HG03457 (cell line): ENCODE results near the gene TXNDC12.
"Not testable (repeated sequence)": the region's sequence is repeated elsewhere in the genome, so short reads cannot be mapped to it uniquely, and the experiment has no call there.

ENCODE experiments used
- ATAC-seq: cut with Tn5 transposase; IDR thresholded peaks from one replicate; pipeline ENCODE4 v1.9.1; 2021; ENCODE audit warnings: moderate number of reproducible peaks; ENCODE audit not compliant: unreplicated experiment

Gene TXNDC12

DNA sequence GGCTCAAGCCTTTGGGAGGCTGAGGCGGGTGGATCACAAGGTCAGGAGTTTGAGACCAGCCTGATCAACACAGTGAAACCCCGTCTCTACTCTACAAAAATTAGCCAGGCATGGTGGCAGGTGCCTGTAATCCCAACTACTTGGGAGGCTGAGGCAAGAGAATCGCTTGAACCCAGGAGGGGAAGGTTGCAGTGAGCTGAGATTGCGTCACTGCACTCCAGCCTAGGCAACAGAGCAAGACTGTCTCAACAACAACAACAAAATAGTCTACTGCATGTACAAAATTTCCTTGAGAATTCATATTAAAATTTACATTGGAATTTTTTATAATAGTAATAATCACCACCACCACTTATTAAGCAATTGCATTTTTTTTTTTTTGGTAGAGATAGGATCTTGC is 5.7 kb downstream of the TXNDC12 start:
- not testable (repeated sequence) for ATAC-seq

DNA sequence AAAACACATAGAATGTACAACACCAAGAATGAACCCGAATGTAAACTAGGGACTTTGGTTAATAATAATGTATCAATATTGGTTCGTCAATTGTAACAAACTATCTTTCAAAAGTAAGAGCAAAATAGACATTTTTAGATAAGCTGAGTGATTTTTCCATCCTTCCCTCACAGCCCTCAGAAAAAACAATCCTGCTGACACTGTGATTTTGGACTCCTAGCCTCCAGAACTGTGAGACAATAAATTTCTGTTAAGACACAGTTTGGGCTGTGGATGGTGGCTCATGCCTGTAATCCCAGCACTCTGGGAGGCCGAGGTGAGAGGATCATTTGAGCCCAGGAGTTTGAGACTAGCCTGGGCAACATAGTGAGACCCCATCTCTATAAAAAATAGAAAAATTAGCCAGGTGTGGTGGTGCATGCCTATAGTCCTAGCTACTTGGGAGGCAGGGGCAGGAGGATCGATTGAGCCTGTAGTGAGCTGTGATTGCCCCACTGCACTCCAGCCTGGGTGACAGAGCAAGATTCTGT is 9.3 kb downstream of the TXNDC12 start:
- not testable (repeated sequence) for ATAC-seq

- no peak for ATAC-seq
Measured at GRCh38 chr1:52045236-52045635, 9.8 kb downstream of the TXNDC12 start.

DNA sequence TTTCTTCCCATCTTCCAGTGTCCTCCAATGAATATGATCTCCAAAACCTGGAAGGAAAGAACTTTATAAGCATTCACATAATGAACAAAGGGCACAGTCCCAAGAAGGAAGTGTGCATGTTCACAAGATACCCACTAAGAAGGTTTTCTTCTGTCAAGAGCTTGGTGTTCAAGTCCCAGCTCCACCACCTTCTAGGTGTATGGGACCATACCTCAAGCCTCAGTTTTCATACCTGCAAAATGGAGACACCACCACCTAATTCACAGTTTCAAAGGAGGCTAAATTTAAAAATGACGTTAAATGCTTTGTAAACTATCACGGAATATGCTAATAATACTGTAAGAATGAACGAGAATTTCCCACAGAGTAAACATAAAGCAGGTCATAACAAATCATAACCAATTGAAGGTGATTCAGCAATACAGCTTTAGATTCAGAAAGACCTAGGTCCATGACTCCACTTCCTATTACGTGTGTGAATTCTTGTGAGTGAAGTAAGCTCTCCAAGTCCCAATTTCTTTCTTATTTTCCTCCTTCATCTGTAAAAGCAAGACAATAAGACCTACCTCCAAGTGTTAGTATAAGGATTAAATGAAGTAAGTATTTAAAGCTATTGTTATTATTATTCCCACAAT is 13.3 kb downstream of the TXNDC12 start:
- no peak for ATAC-seq

DNA sequence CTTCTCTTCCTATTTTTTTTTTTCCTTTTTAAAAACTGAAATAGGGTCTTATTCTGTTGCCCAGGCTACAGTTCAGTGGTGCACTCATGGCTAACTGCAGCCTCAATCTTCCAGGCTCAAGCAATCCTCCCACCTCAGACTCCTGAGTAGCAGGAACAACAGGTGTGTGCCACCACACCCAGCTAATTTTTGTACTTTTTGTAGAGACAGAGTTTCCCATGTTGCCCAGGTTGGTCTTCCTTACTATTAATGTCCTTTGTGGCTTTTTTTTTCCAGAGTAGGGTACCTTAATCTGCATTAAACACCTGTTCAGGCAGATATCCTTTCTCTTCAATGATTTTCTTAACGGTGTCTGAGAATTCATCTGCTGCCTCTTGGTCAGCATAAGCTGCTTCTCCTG is 17.1 kb downstream of the TXNDC12 start:
- no peak for ATAC-seq

DNA sequence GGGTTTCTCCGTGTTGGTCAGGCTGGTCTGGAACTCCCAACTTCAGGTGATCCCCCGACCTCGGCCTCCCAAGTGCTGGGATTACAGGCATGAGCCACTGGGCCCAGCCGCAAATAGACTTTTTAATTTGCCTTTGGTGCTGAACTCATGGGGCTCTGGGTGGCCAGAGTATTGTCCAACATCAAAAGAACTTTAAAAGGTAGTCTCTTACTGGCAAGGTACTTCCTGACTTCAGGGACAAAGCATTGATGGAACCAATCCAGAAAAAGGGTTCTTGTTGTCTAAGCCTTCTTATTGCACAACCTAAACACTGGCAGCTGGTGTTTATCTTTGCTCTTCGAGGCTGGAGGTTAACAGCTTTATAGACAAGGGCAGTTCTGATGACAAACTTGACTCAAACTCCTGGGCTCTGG is 17.6 kb downstream of the TXNDC12 start:
- no peak for ATAC-seq

GRCh38 chr1:52034050-52034384 is 21.0 kb downstream of the TXNDC12 start:
- no peak for ATAC-seq

DNA sequence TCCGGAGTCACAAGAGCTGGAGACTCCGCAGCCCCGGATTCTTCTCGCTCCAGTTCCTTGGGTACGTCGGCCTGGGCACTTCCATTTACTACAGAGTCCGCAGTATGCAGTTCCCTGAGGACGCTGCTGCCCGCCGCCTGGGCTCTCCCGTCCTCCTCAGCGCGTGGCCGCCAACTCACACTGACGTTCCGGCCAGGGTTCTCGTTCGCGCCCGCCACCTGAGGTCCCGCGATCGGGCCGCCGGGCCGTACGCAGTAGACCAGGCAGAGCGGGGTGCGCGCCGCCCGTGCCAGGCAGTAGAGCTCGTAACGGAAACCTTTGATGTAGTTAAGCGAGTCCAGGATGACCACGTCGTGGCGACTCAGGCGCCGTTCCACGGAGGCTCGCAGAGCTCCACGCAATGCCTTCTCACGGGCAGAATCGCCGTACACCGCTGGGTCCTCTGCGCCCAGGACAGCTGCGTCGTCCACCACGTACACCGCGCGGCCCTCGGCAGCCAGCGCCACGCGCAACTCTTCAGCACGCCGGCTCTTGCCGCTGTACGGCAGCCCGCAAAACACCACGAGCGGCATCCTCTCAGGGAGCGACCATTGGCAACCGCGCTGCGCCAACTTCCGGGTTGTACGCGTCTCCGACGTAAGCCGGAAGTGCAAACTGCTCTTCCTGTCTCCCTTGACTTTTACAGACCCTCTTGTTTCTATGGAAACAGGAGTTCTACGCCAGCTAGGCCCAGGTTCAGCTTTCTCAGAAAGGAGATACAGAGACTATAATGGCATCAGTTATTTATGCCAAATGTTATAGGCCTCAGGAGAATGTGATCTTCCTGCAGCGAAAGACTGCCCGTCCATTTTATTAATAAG is 21.6 kb downstream of the TXNDC12 start, which contains the start of gene KTI12:
KTI12 (minus strand) TSS at position 621 of the 860 bp plus-strand sequence; CDS start at position 572, 49 bp downstream.
- peak; percentile 79 for ATAC-seq

GRCh38 chr1:52032785-52033131 is 22.2 kb downstream of the TXNDC12 start:
- no peak for ATAC-seq

DNA sequence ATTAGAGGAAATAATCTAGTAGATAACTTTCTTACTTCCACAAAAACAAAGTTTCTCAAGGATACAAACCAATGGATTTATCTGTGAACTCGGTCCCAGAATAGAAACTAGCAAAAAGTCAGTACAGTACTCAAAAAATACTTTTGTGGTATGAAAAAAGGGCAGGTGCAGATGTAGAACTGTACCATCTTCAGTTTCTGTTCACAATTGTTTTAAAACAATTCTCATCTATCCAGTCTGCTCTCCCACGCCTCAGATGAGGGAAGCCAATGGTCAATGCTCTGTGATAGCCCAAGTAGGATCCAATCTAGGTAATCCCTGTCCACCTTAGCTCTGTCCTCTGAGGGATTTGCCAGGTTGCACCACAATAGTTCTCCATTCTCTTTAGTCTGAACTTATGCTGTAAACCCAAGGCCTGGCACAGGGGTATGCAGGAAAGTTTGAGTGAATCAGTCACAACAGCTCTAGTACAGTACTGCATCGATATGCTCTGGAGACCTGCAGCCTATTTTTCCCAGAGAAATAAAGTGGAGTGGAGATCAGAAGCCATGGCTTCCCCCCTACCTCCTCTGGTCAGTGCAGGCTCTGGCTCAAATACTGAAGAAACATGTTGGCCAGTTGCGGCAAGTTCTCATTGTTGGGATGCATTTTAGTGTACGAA is 22.7 kb downstream of the TXNDC12 start:
- ATAC-seq = no peak

GRCh38 chr1:52028839-52029238 is 26.2 kb downstream of the TXNDC12 start:
- not testable (repeated sequence) for ATAC-seq

DNA sequence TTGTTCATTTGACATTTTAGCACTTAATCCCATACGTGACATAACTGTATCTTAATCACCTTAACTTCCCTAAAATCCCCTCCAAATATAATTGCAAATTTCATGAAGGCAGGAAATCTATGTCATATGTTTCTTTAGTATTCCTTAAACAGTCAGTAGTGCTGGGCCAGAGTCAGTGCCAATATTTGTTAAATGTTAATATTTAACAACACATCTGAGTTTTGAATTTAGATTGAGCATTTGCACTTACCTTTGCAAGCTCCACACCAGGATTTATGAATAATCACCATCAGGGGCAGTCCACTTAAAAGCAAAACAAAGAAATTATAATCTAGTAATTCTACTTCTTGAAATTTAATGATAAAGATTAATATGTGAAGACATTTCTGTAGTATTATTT is 26.7 kb downstream of the TXNDC12 start:
- ATAC-seq = no peak

GRCh38 chr1:52026278-52026677 is 28.7 kb downstream of the TXNDC12 start:
- ATAC-seq = no peak

DNA sequence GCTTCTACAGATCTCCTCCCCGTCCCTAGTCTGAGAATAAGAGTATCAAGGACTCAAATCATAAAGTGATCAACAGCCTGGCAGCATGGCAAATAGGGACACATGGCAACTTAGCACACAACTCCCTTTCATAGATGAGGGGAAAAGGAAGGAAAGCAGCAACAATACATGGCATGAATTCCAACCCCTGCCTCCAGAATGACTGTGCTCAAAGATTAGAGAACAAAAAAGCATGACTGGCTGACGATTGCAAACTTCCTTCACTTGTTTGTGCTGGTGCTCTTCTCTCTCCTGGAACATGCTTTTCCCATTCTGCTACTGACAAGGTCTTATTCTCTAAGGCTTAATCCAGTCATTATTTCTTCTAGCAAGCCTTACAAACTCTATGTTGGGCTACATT is 32.9 kb downstream of the TXNDC12 start:
- no peak for ATAC-seq

DNA sequence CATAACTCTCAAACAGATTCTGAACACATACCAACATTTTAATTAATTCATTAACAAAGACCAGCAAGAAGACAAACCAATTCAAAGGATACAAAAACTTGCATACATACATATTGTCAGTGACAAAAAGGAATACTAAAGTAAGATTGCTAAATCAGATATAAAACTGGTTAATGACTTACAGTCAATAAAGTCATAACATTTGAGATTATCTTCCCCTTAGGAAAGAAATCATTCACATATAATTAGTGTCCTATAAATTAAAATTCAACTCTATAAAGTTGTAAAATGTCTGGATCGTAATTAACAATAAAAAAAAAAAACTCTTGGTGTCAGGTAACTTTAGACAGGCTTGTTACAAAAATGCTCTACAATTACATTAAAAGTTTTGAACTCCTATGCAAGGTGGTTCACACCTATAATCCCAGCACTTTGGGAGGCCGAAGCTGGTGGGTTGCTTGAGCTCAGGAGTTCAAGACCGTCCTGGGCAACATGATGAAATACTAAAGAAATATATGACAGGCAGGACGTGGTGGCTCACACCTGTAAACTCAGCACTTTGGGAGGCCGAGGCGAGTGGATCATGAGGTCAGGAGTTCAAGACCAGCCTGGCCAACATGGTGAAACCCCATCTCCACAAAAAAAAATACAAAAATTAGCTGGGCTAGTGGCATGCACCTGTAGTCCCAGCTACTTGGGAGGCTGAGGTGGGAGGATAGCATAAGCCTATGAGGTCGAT is 46.8 kb downstream of the TXNDC12 start:
- no peak for ATAC-seq

DNA sequence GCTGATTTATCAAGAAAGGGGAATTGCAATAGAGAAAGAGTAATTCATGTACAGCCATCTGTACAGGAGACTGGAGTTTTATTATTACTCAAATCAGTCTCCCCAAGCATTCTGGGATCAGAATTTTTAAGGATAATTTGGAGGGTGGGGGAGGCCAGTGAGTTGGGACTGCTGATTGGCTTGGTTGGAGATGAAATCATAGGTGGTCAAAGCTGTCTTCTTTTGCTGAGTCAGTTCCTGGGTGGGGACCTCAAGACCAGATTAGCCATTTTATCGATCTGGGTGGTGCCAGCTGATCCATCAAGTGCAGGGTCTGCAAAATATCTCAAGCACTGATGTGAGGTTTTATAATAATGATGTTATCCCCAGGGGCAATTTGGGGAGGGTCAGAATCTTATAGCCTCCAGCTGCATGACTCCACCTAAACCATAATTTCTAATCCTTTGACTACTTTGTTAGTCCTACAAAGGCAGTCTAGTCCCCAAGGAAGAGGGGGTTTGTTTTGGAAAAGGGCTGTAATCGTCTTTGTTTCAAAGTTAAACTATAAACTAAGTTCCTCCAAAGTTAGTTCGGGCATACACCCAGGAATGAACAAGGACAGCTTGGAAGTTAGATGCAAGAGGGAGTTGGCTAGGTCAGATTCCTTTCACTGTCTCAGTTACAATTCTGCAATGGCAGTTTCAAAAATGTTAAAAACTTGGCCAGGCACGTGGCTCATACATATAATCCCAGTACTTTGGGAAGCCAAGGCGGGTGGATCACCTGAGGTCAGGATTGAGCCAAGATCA is 47.6 kb downstream of the TXNDC12 start:
- no peak for ATAC-seq

GRCh38 chr1:52006081-52006553 is 48.9 kb downstream of the TXNDC12 start:
- not testable (repeated sequence) for ATAC-seq

GRCh38 chr1:52005548-52005947 is 49.4 kb downstream of the TXNDC12 start:
- ATAC-seq = not testable (repeated sequence)

- no peak for ATAC-seq
Measured at GRCh38 chr1:52003877-52004276, 51.1 kb downstream of the TXNDC12 start.
